ENCODE measurements around the gene ZNF296.

DNA sequence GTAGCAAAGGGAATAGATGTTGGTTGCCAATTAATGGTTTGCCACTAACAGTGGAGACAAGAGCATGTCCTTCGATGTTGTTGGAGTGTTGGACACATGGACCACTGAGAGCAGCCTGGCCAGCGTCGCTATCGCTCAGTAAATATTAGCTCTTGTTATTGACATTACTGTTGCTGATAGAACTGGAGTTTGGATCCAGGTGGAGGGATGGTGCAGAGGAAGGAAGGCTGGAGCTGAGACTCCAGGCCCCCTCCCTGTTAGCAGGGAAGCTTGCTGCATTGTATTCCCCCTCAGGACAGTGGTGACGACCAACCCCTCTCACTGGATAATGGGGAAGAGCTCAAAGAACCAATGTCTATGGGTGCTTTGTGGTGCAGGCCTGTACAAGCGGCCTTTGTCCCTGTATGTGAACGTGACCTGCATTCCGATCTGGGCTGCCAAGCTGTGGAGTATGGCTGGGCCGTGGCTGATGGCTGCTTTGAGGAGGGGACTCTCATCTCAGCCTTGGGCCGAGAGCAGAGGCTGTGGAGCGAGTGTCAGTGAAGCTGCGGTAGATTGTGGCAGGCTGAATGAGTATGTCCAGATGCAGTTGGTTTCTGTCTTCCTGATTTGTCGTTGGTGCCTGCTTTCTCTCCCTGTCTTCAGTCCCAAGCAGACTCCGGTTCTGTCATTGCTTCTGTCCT lies 30.5 kb downstream of the ZNF296 start:
- TF ChIP-seq, protein P1, sequence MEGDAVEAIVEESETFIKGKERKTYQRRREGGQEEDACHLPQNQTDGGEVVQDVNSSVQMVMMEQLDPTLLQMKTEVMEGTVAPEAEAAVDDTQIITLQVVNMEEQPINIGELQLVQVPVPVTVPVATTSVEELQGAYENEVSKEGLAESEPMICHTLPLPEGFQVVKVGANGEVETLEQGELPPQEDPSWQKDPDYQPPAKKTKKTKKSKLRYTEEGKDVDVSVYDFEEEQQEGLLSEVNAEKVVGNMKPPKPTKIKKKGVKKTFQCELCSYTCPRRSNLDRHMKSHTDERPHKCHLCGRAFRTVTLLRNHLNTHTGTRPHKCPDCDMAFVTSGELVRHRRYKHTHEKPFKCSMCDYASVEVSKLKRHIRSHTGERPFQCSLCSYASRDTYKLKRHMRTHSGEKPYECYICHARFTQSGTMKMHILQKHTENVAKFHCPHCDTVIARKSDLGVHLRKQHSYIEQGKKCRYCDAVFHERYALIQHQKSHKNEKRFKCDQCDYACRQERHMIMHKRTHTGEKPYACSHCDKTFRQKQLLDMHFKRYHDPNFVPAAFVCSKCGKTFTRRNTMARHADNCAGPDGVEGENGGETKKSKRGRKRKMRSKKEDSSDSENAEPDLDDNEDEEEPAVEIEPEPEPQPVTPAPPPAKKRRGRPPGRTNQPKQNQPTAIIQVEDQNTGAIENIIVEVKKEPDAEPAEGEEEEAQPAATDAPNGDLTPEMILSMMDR (IDR thresholded peaks at IDR 0.05): no peak
- no peak for TF ChIP-seq POLR2A (IDR thresholded peaks at IDR 0.05)
